Endothelial cell of umbilical vein (primary cell): Measurements from ENCODE around the gene GMEB2.

Experiments
- EZH2 ChIP-seq: IDR thresholded peaks from 2 replicates; pipeline ENCODE4 v1.6.1; 2012; ENCODE audit warnings: borderline replicate concordance, low read depth, mild to moderate bottlenecking, moderate library complexity, low read length, inconsistent platforms; ENCODE audit not compliant: severe bottlenecking
- MYC ChIP-seq: IDR thresholded peaks from one replicate; pipeline ENCODE4 v1.6.1; 2011; ENCODE audit warnings: mild to moderate bottlenecking, low read depth, low read length
- TF ChIP-seq, protein P1 (sequence below), 2 donors: IDR thresholded peaks; 1 replicate in 1 of 2; 2 replicates in 1 of 2; pipeline ENCODE4 v1.5.1; 2011; ENCODE audit warnings: low read length in 2 of 2, mild to moderate bottlenecking in 2 of 2, moderate library complexity in 2 of 2, control low read depth in 1 of 2, inconsistent platforms in 1 of 2, low read depth in 1 of 2; ENCODE audit not compliant: insufficient read depth in 1 of 2; ENCODE audit errors: extremely low read depth in 1 of 2

DNA sequence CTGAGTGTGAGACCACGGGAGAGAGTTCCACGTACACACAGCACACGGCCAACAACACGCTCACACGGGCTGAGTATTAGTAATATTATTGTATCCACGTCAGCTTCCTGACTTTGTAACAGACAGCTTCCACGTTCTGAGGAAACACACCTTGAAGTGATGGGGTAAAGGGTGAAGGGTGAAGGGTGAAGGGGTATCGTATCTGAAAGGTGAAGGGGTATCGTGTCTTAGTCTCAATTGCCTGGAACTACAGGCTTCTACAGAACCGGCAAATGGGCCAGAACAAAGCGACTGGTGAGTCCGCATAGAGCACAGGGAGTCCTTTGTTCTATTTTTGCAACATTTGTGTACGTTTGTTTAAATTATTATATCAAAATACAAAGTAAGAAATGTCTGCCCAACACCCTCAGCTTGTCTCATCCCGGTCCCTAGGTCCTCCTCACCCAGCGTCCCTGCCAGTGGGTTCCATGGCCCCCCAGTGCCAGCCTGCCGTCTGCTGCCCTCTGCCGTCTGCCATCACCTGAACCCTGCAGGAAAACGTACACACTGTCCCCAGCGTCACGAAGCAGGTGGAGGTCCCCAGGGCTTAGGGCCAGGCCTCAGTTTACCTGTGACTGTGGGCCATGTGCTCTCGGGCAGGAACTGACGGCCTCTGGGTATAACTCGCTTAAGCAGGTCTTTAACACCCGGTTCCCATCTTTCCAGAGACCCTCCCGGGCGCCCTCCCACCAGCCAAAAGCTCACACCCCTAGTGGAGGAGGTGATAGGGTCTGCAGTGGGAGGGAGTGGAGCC lies 48.5 kb downstream of the GMEB2 start:
- TF ChIP-seq, protein P1, sequence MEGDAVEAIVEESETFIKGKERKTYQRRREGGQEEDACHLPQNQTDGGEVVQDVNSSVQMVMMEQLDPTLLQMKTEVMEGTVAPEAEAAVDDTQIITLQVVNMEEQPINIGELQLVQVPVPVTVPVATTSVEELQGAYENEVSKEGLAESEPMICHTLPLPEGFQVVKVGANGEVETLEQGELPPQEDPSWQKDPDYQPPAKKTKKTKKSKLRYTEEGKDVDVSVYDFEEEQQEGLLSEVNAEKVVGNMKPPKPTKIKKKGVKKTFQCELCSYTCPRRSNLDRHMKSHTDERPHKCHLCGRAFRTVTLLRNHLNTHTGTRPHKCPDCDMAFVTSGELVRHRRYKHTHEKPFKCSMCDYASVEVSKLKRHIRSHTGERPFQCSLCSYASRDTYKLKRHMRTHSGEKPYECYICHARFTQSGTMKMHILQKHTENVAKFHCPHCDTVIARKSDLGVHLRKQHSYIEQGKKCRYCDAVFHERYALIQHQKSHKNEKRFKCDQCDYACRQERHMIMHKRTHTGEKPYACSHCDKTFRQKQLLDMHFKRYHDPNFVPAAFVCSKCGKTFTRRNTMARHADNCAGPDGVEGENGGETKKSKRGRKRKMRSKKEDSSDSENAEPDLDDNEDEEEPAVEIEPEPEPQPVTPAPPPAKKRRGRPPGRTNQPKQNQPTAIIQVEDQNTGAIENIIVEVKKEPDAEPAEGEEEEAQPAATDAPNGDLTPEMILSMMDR (IDR thresholded peaks at IDR 0.05; ENCODE audit: extremely low read depth in 1 of 2, insufficient read depth in 1 of 2, low read depth in 1 of 2, low read length in 2 of 2) = no peak
- no peak for TF ChIP-seq EZH2
- TF ChIP-seq MYC = no peak
